HepG2 (cell line): ENCODE measurements around the gene FRMD1. TPM values are rescaled to one million over a fixed set of nuclear protein-coding genes. Genes with fewer than 3 reads are reported as not detected.

Source experiments
- ATAC-seq: fragments of 200-7000 bp; cut with Tn5 transposase; 3 replicates; pipeline ENCODE4 v1.9.1; 2020; ENCODE audit warnings: mild to moderate bottlenecking, moderate library complexity
- BruUV-seq: library from RNA; stranded (reverse); fragments of 400-500 nt; replicated peaks from 2 replicates; lab custom pipeline; 2021; lab: Mats Ljungman, UMichigan
- CTCF ChIA-PET: fragments of 300-600 bp; formaldehyde crosslinking; extraction: SDS; loops from one replicate; lab custom pipeline; 2021; ENCODE audit warnings: low total read pairs, inconsistent platforms, low intra/inter-chr PET ratio; lab: Yijun Ruan, JAX
- POLR2A ChIA-PET: fragments of 350-600 bp; sonication (Branson Sonifier 250); formaldehyde crosslinking; loops from one replicate; lab custom pipeline; 2020; ENCODE audit warnings: antibody characterized with exemption, inconsistent platforms; lab: Yijun Ruan, JAX
- DNase-seq: peaks from one replicate; pipeline ENCODE4 v3.0.0-alpha.2; 2015; ENCODE audit warnings: low spot score
- FAIRE-seq: peaks from 3 replicates; lab custom pipeline; 2011; peaks lifted over from hg19 to GRCh38; lab: Jason Lieb, UNC
- H2AFZ ChIP-seq: one replicate; pipeline ENCODE4 v1.6.1; 2011; ENCODE audit warnings: low read length, inconsistent platforms
- H3K27ac ChIP-seq: fragments of 300-600 bp; 3 replicates; pipeline ENCODE4 v1.8.0; 2011; ENCODE audit warnings: mixed run types, mild to moderate bottlenecking, mixed read lengths, low read length, inconsistent platforms; ENCODE audit not compliant: insufficient read depth; ENCODE audit errors: extremely low read length
- H3K27me3 ChIP-seq, 2 experiments: fragments of 200-600 bp in 1 of 2; 2 replicates in 1 of 2; 3 replicates in 1 of 2; pipeline versions ENCODE4 v1.6.0 to v1.8.0; 2011; ENCODE audit warnings: low read length in 2 of 2, mild to moderate bottlenecking in 2 of 2, moderate library complexity in 2 of 2, inconsistent platforms in 1 of 2; ENCODE audit not compliant: insufficient read depth in 2 of 2, control insufficient read depth in 1 of 2
- H3K36me3 ChIP-seq, 2 experiments: fragments of 200-600 bp in 1 of 2; replicated peaks in 1 of 2; 2 replicates in 1 of 2; 3 replicates in 1 of 2; pipeline versions ENCODE4 v1.5.1 to v1.8.0; 2011; ENCODE audit warnings: low read length in 2 of 2, inconsistent platforms in 1 of 2; ENCODE audit not compliant: insufficient read depth in 2 of 2, control insufficient read depth in 1 of 2
- H3K4me1 ChIP-seq: 2 replicates; pipeline ENCODE4 v1.5.1; 2012; ENCODE audit warnings: low read length, inconsistent platforms; ENCODE audit not compliant: insufficient read depth
- H3K4me2 ChIP-seq: 2 replicates; pipeline ENCODE4 v1.6.0; 2011; ENCODE audit warnings: low read depth, low read length, inconsistent platforms
- H3K4me3 ChIP-seq, 3 experiments: fragments of 200-600 bp in 1 of 3; sonication (generic), shearing (Covaris generic) in 1 of 3; replicated peaks in 1 of 3; 2 replicates each; pipeline ENCODE4 v1.5.1; 2011 to 2016; ENCODE audit warnings: low read length in 3 of 3, inconsistent platforms in 2 of 3, low read depth in 2 of 3, mild to moderate bottlenecking in 2 of 3, control low read depth in 1 of 3, mixed read lengths in 1 of 3; ENCODE audit not compliant: insufficient read depth in 1 of 3
- H3K79me2 ChIP-seq: one replicate; pipeline ENCODE4 v1.6.1; 2011; ENCODE audit warnings: low read length, inconsistent platforms; ENCODE audit not compliant: insufficient read depth
- H3K9ac ChIP-seq: 2 replicates; pipeline ENCODE4 v1.6.0; 2011; ENCODE audit warnings: mild to moderate bottlenecking, low read depth, low read length, inconsistent platforms; ENCODE audit not compliant: insufficient read depth
- H3K9me3 ChIP-seq: 2 replicates; pipeline ENCODE4 v1.5.1; 2012; ENCODE audit warnings: mild to moderate bottlenecking, low read length
- H4K20me1 ChIP-seq: 2 replicates; pipeline ENCODE4 v1.6.0; 2011; ENCODE audit warnings: inconsistent platforms, mild to moderate bottlenecking, low read length, moderate library complexity; ENCODE audit not compliant: insufficient read depth
- AGO1 ChIP-seq: fragments of 200-400 bp; formaldehyde crosslinking; IDR thresholded peaks from 2 replicates; pipeline ENCODE4 v1.6.1; 2017; ENCODE audit warnings: mild to moderate bottlenecking, low read depth, low read length, moderate library complexity; ENCODE audit not compliant: poor library complexity, severe bottlenecking
- ARNT2 ChIP-seq: sonication (generic); formaldehyde crosslinking; IDR thresholded peaks from 2 replicates; pipeline ENCODE4 v1.8.0; 2022; ENCODE audit warnings: mild to moderate bottlenecking, low read depth, missing genetic modification reagents, moderate library complexity
- BCL6 ChIP-seq: IDR thresholded peaks from 2 replicates; pipeline ENCODE4 v1.6.1; 2016; ENCODE audit warnings: missing genetic modification reagents, missing compliant biosample characterization
- BRD4 ChIP-seq: sonication (generic); formaldehyde crosslinking; IDR thresholded peaks from 2 replicates; pipeline ENCODE4 v1.4.0; 2020; ENCODE audit warnings: missing genetic modification reagents
- CREB1 ChIP-seq, 2 experiments: fragments of 450-650 bp in 1 of 2; IDR thresholded peaks; 2 replicates each; pipeline ENCODE4 v1.6.1; 2016 to 2017; ENCODE audit warnings: control low read depth in 1 of 2, mild to moderate bottlenecking in 1 of 2, missing compliant biosample characterization in 1 of 2, missing genetic modification characterization in 1 of 2
- FLYWCH1 ChIP-seq: sonication (generic); formaldehyde crosslinking; IDR thresholded peaks from 2 replicates; pipeline ENCODE4 v1.8.1; 2023; ENCODE audit warnings: mild to moderate bottlenecking, missing genetic modification reagents
- FOSL1 ChIP-seq: sonication (generic); formaldehyde crosslinking; IDR thresholded peaks from 2 replicates; pipeline ENCODE4 v1.9.0; 2021; ENCODE audit warnings: missing genetic modification reagents, borderline replicate concordance
- HOXD1 ChIP-seq: sonication (generic); formaldehyde crosslinking; IDR thresholded peaks from 2 replicates; pipeline ENCODE4 v1.5.0; 2020; ENCODE audit warnings: missing genetic modification reagents
- KLF6 ChIP-seq: IDR thresholded peaks from 2 replicates; pipeline ENCODE4 v1.8.0; 2016; ENCODE audit warnings: missing biosample characterization, missing genetic modification reagents
- MTF2 ChIP-seq: sonication (generic); formaldehyde crosslinking; IDR thresholded peaks from 2 replicates; pipeline ENCODE4 v1.5.0; 2020; ENCODE audit warnings: missing genetic modification reagents, borderline replicate concordance
- MXI1 ChIP-seq: IDR thresholded peaks from 3 replicates; pipeline ENCODE4 v1.6.1; 2012; ENCODE audit warnings: low read depth, low read length, inconsistent platforms, borderline replicate concordance
- NFKB2 ChIP-seq: sonication (generic); formaldehyde crosslinking; IDR thresholded peaks from 2 replicates; pipeline ENCODE4 v1.4.0; 2020; ENCODE audit warnings: missing genetic modification reagents, borderline replicate concordance
- NONO ChIP-seq, 2 experiments: fragments of 450-650 bp in 1 of 2; sonication (generic) in 1 of 2; formaldehyde crosslinking in 1 of 2; IDR thresholded peaks in 1 of 2; conservative IDR thresholded peaks in 1 of 2; 2 replicates each; pipeline versions ENCODE4 v1.6.1 to v1.8.0; 2017 to 2022; ENCODE audit warnings: mild to moderate bottlenecking in 1 of 2, missing genetic modification reagents in 1 of 2, moderate library complexity in 1 of 2
- NR3C1 ChIP-seq: sonication (generic); formaldehyde crosslinking; IDR thresholded peaks from 2 replicates; pipeline ENCODE4 v1.4.0; 2020; ENCODE audit warnings: missing genetic modification reagents
- REL ChIP-seq: sonication (generic); formaldehyde crosslinking; conservative IDR thresholded peaks from 2 replicates; pipeline ENCODE4 v1.8.0; 2022; ENCODE audit warnings: mild to moderate bottlenecking, missing genetic modification reagents, moderate library complexity
- ZNF329 ChIP-seq: sonication (generic); formaldehyde crosslinking; IDR thresholded peaks from 2 replicates; pipeline ENCODE4 v1.9.0; 2021; ENCODE audit warnings: low read depth, mild to moderate bottlenecking, missing genetic modification reagents
- ZNF362 ChIP-seq: sonication (generic); formaldehyde crosslinking; IDR thresholded peaks from 2 replicates; pipeline ENCODE4 v1.4.0; 2020; ENCODE audit warnings: missing genetic modification reagents, mild to moderate bottlenecking, borderline replicate concordance
- ZNF549 ChIP-seq: sonication (generic); formaldehyde crosslinking; IDR thresholded peaks from 2 replicates; pipeline ENCODE4 v1.5.0; 2020; ENCODE audit warnings: missing genetic modification reagents
- ZSCAN25 ChIP-seq: sonication (generic); formaldehyde crosslinking; IDR thresholded peaks from 2 replicates; pipeline ENCODE4 v1.8.0; 2022; ENCODE audit warnings: mild to moderate bottlenecking, missing genetic modification reagents
- WGBS: methylation state at CpG from one replicate; pipeline ENCODE4 v1.1.6; 2017; ENCODE audit warnings: low lambda C conversion rate; 5-methylcytosine and 5-hydroxymethylcytosine counted together
- in situ Hi-C: cut with HindIII; loops from 2 replicates; pipeline ENCODE4 v1.10.0; 2017; ENCODE audit warnings: low pct_unique_long_range_greater_than_20kb; ENCODE audit not compliant: extremely low pct_ligation_motif_present
- intact Hi-C: fragments of 100-400 bp; cut with micrococcal nuclease; formaldehyde crosslinking; loops from one replicate; pipeline ENCODE4 v1.10.0; 2022; ENCODE audit not compliant: unreplicated experiment
- polyA plus RNA-seq, 8 experiments: library from polyadenylated mRNA; depleted of rRNA in 3 of 8; stranded (reverse) in 7 of 8; unstranded in 1 of 8; fragments of >200 nt; fragmentation: Illumina TruSeq in 4 of 8; extraction: Trizol in 4 of 8; gene quantifications; 2 replicates each; pipeline versions ENCODE4 v1.2.1 to v1.2.3, GENCODE V29; 2011 to 2016; ENCODE audit warnings: low read depth in 4 of 8, missing spikeins in 1 of 8, mixed read lengths in 1 of 8; ENCODE audit not compliant: insufficient read depth in 1 of 8
- total RNA-seq, 5 experiments: library from RNA; depleted of rRNA; stranded (reverse); fragments of >200 nt; fragmentation: Illumina TruSeq; extraction: Trizol; gene quantifications; 2 replicates each; pipeline ENCODE4 v1.2.3, GENCODE V29; 2016; ENCODE audit warnings: low read depth in 1 of 5

The FRMD1 gene
- total and polyA plus RNA-seq, 2 of the 13 experiments (the other 11 are each of a cell fraction or from before 2014, with no cell fraction given): 0.01 TPM; not detected in 1

- no peak for TF ChIP-seq NFKB2 (CRISPR knock-in tag)
- no peak for TF ChIP-seq ARNT2
- no peak for TF ChIP-seq AGO1
- no peak for TF ChIP-seq KLF6
- no peak for TF ChIP-seq BCL6 (CRISPR knock-in tag)
- TF ChIP-seq FOSL1: no peak
- in situ Hi-C loops (no loop called here), intact Hi-C loops (no loop called here)
- Histone ChIP-seq H2AFZ (no peak overlapping the region), H3K4me2 (no peak overlapping the region), H3K9ac (no peak overlapping the region), H4K20me1 (no peaks in the 10 kb centered on the region), H3K4me3 (no peak overlapping the region), H3K79me2 (no peaks in the 10 kb centered on the region), H3K27ac (no peak overlapping the region), H3K27me3 (peaks cover 6 to 72% of the 10 kb centered on the region in 2 experiments), H3K4me1 (no peaks in the 10 kb centered on the region), H3K36me3 (no peaks in the 10 kb centered on the region), H3K9me3 (no peaks in the 10 kb centered on the region)
- no TSS peak for BruUV-seq
- POLR2A ChIA-PET: no interaction called here
- no peak for DNase-seq
- 31% methylated on average over 16 of the region's 23 CpGs for WGBS
- no peak for FAIRE-seq
- ATAC-seq: no peak
- CTCF ChIA-PET: no interaction called here
Observed at GRCh38 chr6:168099201-168100010, 20.4 kb upstream of the FRMD1 start.

- intact Hi-C loops: no loop called here
- no peak overlapping the region for H3K27ac ChIP-seq
- no peak overlapping the region for H2AFZ ChIP-seq
- no peaks in the 10 kb centered on the region for H4K20me1 ChIP-seq
- H3K4me3 ChIP-seq: no peak overlapping the region
- no peaks in the 10 kb centered on the region for H3K79me2 ChIP-seq
- H3K9ac ChIP-seq: no peak overlapping the region
- CTCF ChIA-PET: no interaction called here
- no peaks in the 10 kb centered on the region for H3K9me3 ChIP-seq
- in situ Hi-C loops: no loop called here
- peaks cover 3 to 70% of the 10 kb centered on the region in 2 experiments for H3K27me3 ChIP-seq
- BruUV-seq: no TSS peak
- no peak for ATAC-seq
- DNase-seq: no peak
- no peak overlapping the region for H3K4me2 ChIP-seq
- 40% methylated on average over 6 of the region's 13 CpGs for WGBS
- H3K36me3 ChIP-seq: no peaks in the 10 kb centered on the region
- POLR2A ChIA-PET: no interaction called here
- no peak for FAIRE-seq
- H3K4me1 ChIP-seq: peaks cover 3% of the 10 kb centered on the region
- TF ChIP-seq ZNF362 (no peak), HOXD1 (CRISPR knock-in tag) (no peak), ZSCAN25 (CRISPR knock-in tag) (no peak), NR3C1 (no peak), BRD4 (no peak), CREB1 (IDR thresholded peaks at IDR 0.05) (no peak), CREB1 (CRISPR knock-in tag; IDR thresholded peaks at IDR 0.05) (no peak), REL (CRISPR knock-in tag) (no peak), ZNF549 (CRISPR knock-in tag) (no peak), ZNF329 (CRISPR knock-in tag) (no peak), MTF2 (CRISPR knock-in tag) (no peak), FLYWCH1 (no peak), MXI1 (no peak), NONO (IDR thresholded peaks at IDR 0.05) (no peak), NONO (CRISPR knock-in tag; conservative IDR thresholded peaks at IDR 0.05) (no peak)
Observed at GRCh38 chr6:168098431-168098861, 19.4 kb upstream of the FRMD1 start.
